NCI-H2107 (cell line): ENCODE data around the gene PELI3.
A peak's percentile ranks its signal among the peaks of the same experiment; 100 is the strongest.

Experiments
- DNase-seq: peaks from one replicate; lab custom pipeline; 2025; lab: John Stamatoyannopoulos, UW

Gene PELI3

DNA sequence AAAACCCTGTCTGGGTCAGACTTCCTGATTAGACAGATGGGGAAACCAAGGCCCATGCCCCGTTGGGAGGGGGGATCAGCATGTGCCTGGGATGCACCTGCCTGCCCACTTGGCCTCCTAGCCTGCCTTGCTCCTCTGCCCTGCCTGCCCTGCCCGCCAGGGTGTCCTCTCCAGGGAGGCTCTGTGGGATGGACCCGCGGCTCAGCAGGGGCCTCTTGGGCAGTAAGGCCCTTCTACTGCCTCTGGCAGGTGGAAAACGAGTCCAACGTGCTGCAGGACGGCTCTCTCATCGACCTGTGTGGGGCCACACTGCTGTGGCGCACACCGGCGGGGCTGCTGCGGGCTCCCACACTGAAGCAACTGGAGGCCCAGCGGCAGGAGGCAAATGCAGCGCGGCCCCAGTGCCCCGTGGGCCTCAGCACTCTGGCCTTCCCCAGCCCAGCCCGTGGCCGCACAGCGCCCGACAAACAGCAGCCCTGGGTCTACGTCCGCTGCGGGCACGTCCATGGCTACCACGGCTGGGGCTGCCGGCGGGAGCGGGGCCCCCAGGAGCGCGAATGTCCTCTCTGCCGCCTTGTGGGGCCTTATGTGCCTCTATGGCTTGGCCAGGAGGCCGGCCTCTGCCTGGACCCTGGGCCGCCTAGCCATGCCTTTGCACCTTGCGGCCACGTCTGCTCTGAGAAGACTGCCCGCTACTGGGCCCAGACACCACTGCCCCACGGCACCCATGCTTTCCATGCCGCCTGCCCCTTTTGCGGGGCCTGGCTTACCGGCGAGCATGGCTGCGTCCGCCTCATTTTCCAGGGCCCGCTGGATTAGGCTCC, 8.9 kb downstream of the PELI3 start:
- no peak for DNase-seq

- DNase-seq = no peak
These were observed 9.6 kb downstream of the PELI3 start for GRCh38 chr11:66476173-66476840.

DNA sequence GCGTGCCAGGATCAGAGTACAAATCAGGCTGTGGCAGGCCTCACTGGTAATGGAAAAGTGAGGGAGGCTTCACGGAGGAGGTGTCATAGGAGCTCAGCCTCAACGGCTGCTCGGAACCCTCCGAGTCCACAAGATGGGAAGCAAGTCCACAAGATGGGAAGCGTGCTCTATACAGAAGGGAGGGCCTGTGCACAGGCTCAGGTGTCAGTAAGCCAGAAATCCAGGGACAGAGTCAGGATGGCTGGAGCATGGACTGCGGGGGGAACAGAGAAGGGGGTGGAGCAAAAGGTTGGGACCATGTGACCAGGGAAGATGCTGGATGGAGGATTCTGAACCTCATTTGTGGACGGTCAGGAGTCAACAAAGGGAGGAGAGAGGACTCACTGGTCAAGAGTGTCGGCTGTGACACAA, 10.1 kb downstream of the PELI3 start:
- DNase-seq = no peak

- no peak for DNase-seq
These were observed 10.8 kb downstream of the PELI3 start for GRCh38 chr11:66477263-66478201.

DNA sequence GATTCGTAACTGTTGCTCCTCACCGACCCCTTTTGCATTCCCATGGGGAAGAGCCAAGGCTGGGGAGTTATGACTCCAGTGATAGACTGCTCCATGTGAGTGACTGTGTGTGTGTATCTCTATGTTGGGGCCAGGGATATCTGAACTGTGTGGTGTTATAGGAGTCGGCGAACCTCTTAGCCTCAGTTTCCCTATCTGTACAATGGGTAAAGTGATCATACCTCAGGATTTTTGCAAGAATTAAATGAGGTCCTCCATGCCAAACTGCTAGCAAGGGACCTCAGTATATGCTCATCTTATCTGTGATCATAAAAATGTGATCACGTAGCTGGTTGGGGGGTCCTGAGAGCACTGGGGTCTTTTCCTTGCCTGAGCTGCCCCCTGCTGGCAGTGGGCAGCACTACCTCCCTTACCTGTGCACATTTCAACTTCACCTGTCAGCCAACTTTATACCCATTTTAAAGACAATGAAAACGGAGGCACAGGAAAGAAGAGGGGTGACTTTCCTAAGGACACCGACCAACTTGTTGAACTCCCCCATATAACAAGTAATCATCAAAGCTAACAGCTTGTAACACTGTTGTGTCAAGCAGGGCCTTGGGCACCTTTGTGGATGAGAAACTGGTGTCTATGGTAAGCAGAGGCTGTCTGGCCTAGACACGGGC, 12.2 kb downstream of the PELI3 start:
- no peak for DNase-seq

GRCh38 chr11:66479394-66480116, 12.8 kb downstream of the PELI3 start:
- DNase-seq = peak; percentile 72

GRCh38 chr11:66480117-66480938, 13.6 kb downstream of the PELI3 start, which contains the start of gene DPP3:
Gene DPP3 (plus strand): TSS chr11:66480434. CDS start chr11:66482201, 1,767 bp downstream.
- DNase-seq = peak; percentile 94

- DNase-seq = no peak
These were observed 18.2 kb downstream of the PELI3 start for GRCh38 chr11:66484806-66485380.

- no peak for DNase-seq
These were observed 22.3 kb downstream of the PELI3 start for GRCh38 chr11:66488957-66489356.

- peak; percentile 59 for DNase-seq
These were observed 22.9 kb downstream of the PELI3 start for GRCh38 chr11:66489636-66490035.

DNA sequence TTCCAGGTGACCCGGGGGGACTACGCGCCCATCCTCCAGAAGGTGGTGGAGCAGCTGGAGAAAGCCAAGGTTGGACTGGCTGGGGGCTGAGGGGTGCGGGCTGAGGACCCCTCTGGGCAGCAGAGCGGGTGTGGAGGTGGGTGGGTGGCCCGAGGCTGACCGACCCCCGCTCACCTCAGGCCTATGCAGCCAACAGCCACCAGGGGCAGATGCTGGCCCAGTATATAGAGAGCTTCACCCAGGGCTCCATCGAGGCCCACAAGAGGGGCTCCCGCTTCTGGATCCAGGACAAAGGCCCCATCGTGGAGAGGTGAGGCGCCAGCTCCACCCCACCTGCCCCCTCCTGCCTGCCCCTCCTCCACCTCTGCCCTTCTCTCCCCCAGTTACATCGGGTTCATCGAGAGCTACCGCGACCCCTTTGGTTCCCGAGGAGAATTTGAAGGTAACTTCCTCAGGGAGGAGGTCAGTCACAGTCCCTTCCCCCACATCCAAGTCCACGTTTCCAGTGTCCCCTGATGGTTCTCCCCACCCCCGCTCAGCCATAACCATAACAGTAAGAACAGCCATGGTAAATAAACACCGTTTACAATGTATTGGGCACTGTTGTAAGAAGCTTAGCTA, 24.7 kb downstream of the PELI3 start:
- DNase-seq = no peak

- no peak for DNase-seq
These were observed 25.6 kb downstream of the PELI3 start for GRCh38 chr11:66492161-66492865.

- DNase-seq = no peak
These were observed 26.4 kb downstream of the PELI3 start for GRCh38 chr11:66493130-66493529.

DNA sequence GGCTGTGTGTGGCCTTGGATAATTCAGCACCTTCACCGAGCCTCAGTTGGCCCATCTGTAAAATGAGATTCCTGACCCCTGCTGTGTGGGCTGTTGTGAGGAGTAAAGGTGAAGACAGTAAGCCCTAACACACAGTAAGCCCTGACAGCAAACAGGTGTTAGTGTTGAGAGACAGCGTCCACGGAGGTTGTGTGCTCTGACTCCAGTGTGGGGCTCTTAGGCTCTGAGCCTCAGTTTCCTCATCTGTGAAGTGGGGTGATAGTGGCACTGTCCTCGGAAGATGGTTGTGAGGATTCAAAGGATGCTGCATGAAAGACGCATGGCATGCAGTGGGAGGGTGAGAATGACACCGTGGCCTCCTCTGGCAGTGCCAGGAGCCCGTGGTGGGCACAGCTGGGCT, 27.8 kb downstream of the PELI3 start:
- no peak for DNase-seq

GRCh38 chr11:66494935-66495334, 28.2 kb downstream of the PELI3 start:
- no peak for DNase-seq

DNA sequence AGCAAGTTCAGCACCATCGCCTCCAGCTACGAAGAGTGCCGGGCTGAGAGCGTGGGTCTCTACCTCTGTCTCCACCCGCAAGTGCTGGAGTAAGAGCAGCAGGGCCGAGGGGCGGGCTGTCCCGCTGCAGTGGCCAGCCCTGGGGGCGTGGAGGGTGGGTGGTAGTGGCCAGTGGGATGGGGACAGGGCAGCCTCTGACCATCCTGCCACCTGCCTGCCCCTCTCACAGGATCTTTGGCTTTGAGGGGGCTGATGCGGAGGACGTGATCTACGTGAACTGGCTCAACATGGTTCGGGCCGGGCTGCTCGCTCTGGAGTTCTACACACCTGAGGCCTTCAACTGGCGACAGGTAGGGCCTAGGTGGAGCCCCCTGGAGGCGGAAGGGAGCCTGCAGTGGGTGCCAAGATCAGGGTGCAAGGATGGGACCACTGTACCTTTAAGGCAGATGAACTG, 28.7 kb downstream of the PELI3 start:
- no peak for DNase-seq

- DNase-seq = no peak
These were observed 30.5 kb downstream of the PELI3 start for GRCh38 chr11:66497206-66497605.

GRCh38 chr11:66498506-66498905, 31.8 kb downstream of the PELI3 start:
- no peak for DNase-seq
